Measurements from ENCODE around the gene SLC6A8.

Gene SLC6A8

DNA sequence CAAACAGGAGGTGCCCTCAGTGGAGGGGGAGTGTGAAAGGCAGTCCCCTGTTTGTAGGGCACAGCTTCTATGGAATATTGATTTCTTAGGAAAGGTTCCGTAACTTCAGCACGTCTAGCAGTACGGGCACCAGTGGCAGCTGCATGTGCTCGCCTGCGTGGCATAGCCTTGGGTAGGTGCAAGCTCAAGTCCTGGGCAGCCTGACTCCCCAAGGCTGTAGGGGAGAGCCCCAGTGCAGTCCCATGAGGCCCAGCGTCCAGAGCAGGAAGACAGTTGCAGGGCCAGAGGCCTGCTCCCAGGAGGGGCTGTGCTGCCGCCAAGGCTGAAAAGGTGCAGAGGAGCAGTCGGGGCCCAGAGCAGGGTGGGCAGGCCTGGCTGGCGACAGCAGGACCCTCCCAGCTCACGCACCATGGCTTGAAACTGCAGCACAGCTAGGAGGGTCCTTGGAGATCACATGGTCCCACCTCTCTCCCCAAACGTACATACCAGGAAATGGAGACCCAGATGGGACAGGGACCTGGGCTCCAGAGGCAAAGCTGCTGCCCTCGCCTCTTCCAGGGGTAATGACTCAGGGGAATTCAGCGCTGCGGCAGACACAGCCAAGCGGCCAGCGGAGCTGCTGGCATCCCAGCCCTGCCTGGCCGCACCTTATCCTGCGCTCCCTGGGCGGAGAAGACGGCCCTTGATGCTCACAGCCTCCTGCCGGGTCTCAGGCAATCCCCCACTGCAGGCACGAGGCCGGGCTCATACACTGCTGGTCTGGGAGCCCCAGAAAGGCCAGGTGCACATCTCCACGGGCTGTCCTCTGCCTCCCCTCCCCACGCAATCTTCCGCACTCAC, 46.8 kb upstream of the SLC6A8 start:
- POLR2A ChIA-PET, result no interaction called here
- CTCF ChIA-PET, result no interaction called here
- no peak for TF ChIP-seq NFRKB (IDR thresholded peaks at IDR 0.05)
- TF ChIP-seq SP1 (IDR thresholded peaks at IDR 0.05), result no peak
- no peak for TF ChIP-seq FOXK2 (IDR thresholded peaks at IDR 0.05)
- TF ChIP-seq FOXA1 (IDR thresholded peaks at IDR 0.05), result no peak
- no peak for TF ChIP-seq ELF4 (IDR thresholded peaks at IDR 0.05)
- no peak for TF ChIP-seq HDGF (IDR thresholded peaks at IDR 0.05; ENCODE audit: borderline replicate concordance)
- TF ChIP-seq L3MBTL2 (conservative IDR thresholded peaks at IDR 0.05), result no peak
- TF ChIP-seq ZNF384 (IDR thresholded peaks at IDR 0.05), result no peak
- TF ChIP-seq ARNT (IDR thresholded peaks at IDR 0.05), result no peak
- no peak for TF ChIP-seq CTBP1 (IDR thresholded peaks at IDR 0.05; ENCODE audit: borderline replicate concordance)
- TF ChIP-seq SUZ12 (IDR thresholded peaks at IDR 0.05), result no peak
- TF ChIP-seq BHLHE40 (IDR thresholded peaks at IDR 0.05; ENCODE audit: borderline replicate concordance), result no peak
- no peak for TF ChIP-seq FOXM1 (IDR thresholded peaks at IDR 0.05; ENCODE audit: borderline replicate concordance)
- no peak for DNase-seq (ENCODE audit: extremely low spot score)

- TF ChIP-seq FOXK2 (IDR thresholded peaks at IDR 0.05), result no peak
- no peak for TF ChIP-seq SUZ12 (IDR thresholded peaks at IDR 0.05)
- no peak for TF ChIP-seq ZNF384 (IDR thresholded peaks at IDR 0.05)
- no peak for TF ChIP-seq HDGF (IDR thresholded peaks at IDR 0.05; ENCODE audit: borderline replicate concordance)
- no peak for TF ChIP-seq TARDBP (IDR thresholded peaks at IDR 0.05)
- no peak for TF ChIP-seq LEF1 (IDR thresholded peaks at IDR 0.05; ENCODE audit: borderline replicate concordance)
- TF ChIP-seq ELF4 (IDR thresholded peaks at IDR 0.05), result no peak
- TF ChIP-seq ARNT (IDR thresholded peaks at IDR 0.05), result no peak
- TF ChIP-seq, protein P1, sequence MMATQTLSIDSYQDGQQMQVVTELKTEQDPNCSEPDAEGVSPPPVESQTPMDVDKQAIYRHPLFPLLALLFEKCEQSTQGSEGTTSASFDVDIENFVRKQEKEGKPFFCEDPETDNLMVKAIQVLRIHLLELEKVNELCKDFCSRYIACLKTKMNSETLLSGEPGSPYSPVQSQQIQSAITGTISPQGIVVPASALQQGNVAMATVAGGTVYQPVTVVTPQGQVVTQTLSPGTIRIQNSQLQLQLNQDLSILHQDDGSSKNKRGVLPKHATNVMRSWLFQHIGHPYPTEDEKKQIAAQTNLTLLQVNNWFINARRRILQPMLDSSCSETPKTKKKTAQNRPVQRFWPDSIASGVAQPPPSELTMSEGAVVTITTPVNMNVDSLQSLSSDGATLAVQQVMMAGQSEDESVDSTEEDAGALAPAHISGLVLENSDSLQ (IDR thresholded peaks at IDR 0.05), result no peak
- no peak for TF ChIP-seq CTBP1 (IDR thresholded peaks at IDR 0.05; ENCODE audit: borderline replicate concordance)
- no peak for TF ChIP-seq FOXM1 (IDR thresholded peaks at IDR 0.05; ENCODE audit: borderline replicate concordance)
- TF ChIP-seq NFRKB (IDR thresholded peaks at IDR 0.05), result no peak
- no peak for TF ChIP-seq FOXA1 (IDR thresholded peaks at IDR 0.05)
- TF ChIP-seq SP1 (IDR thresholded peaks at IDR 0.05), result no peak
- no peak for TF ChIP-seq BHLHE40 (IDR thresholded peaks at IDR 0.05; ENCODE audit: borderline replicate concordance)
- TF ChIP-seq L3MBTL2 (conservative IDR thresholded peaks at IDR 0.05), result no peak
- CTCF ChIA-PET, result no interaction called here
- no peak for DNase-seq (ENCODE audit: extremely low spot score)
- POLR2A ChIA-PET, result no interaction called here
Observed at GRCh38 chrX:153641627-153642026, 46.1 kb upstream of the SLC6A8 start.

GRCh38 chrX:153642051-153642654, 45.6 kb upstream of the SLC6A8 start:
- peak; percentile 51 for DNase-seq (ENCODE audit: extremely low spot score)
- CTCF ChIA-PET, result no interaction called here
- TF ChIP-seq HDGF (IDR thresholded peaks at IDR 0.05; ENCODE audit: borderline replicate concordance) (no peak), SUZ12 (IDR thresholded peaks at IDR 0.05) (no peak), BHLHE40 (IDR thresholded peaks at IDR 0.05; ENCODE audit: borderline replicate concordance) (no peak), ZNF384 (IDR thresholded peaks at IDR 0.05) (no peak), ELF4 (IDR thresholded peaks at IDR 0.05) (no peak), LEF1 (IDR thresholded peaks at IDR 0.05; ENCODE audit: borderline replicate concordance) (no peak), FOXA1 (IDR thresholded peaks at IDR 0.05) (no peak), SP1 (IDR thresholded peaks at IDR 0.05) (no peak), L3MBTL2 (conservative IDR thresholded peaks at IDR 0.05) (no peak), FOXM1 (IDR thresholded peaks at IDR 0.05; ENCODE audit: borderline replicate concordance) (no peak), TARDBP (IDR thresholded peaks at IDR 0.05) (no peak), NFRKB (IDR thresholded peaks at IDR 0.05) (no peak), CTBP1 (IDR thresholded peaks at IDR 0.05; ENCODE audit: borderline replicate concordance) (no peak), ARNT (IDR thresholded peaks at IDR 0.05) (no peak), FOXK2 (IDR thresholded peaks at IDR 0.05) (no peak)
- TF ChIP-seq, protein P1 (IDR thresholded peaks at IDR 0.05), result no peak
- POLR2A ChIA-PET, result no interaction called here

- TF ChIP-seq, protein P1 (IDR thresholded peaks at IDR 0.05), result no peak
- no peak for TF ChIP-seq FOXK2 (IDR thresholded peaks at IDR 0.05)
- TF ChIP-seq SUZ12 (IDR thresholded peaks at IDR 0.05), result no peak
- no peak for TF ChIP-seq FOXM1 (IDR thresholded peaks at IDR 0.05; ENCODE audit: borderline replicate concordance)
- no peak for DNase-seq (ENCODE audit: extremely low spot score)
- CTCF ChIA-PET, result interaction anchor here (0.6 kb wide), 2 partner anchors 25 to 58 kb away, joined by 3 to 4 read pairs; no protein-coding TSS in a partner anchor
- POLR2A ChIA-PET, result no interaction called here
Observed at GRCh38 chrX:153642655-153643430, 44.9 kb upstream of the SLC6A8 start.

Data from HEK293T (cell line).